GM13977 (cell line): ENCODE results near the gene PPP3CA.

Experiments used
- DNase-seq: peaks from one replicate; pipeline ENCODE4 v3.0.0; 2012; ENCODE audit warnings: low spot score
- CTCF ChIP-seq: IDR thresholded peaks from 2 replicates; pipeline ENCODE4 v1.5.1; 2012; ENCODE audit warnings: mild to moderate bottlenecking, control low read depth; ENCODE audit not compliant: insufficient read depth; ENCODE audit errors: extremely low read depth, missing control alignments
- in situ Hi-C: fragments of 300-500 bp; cut with MboI; formaldehyde crosslinking; loops from one replicate; pipeline ENCODE4 v1.12.0; 2022; ENCODE audit warnings: low sequenced_read_pairs, low pct_unique_long_range_greater_than_20kb, mixed read lengths, inconsistent platforms; ENCODE audit not compliant: unreplicated experiment

The PPP3CA gene

GRCh38 chr4:101277671-101278070 is 69.7 kb downstream of the PPP3CA start:
- DNase-seq: no peak
- in situ Hi-C loops: no loop called here
- no peak for TF ChIP-seq CTCF

GRCh38 chr4:101276661-101277060 is 70.7 kb downstream of the PPP3CA start:
- TF ChIP-seq CTCF: no peak
- in situ Hi-C loops: no loop called here
- no peak for DNase-seq

- DNase-seq: no peak
- in situ Hi-C loops: no loop called here
- TF ChIP-seq CTCF: no peak
Observed at GRCh38 chr4:101274888-101275752, 72.2 kb downstream of the PPP3CA start.

GRCh38 chr4:101271516-101271915 is 75.8 kb downstream of the PPP3CA start:
- in situ Hi-C loops: no loop called here
- no peak for TF ChIP-seq CTCF
- no peak for DNase-seq

- DNase-seq: no peak
- in situ Hi-C loops: no loop called here
- no peak for TF ChIP-seq CTCF
Observed at GRCh38 chr4:101269682-101270081, 77.6 kb downstream of the PPP3CA start.

- in situ Hi-C loops: no loop called here
- no peak for TF ChIP-seq CTCF
- no peak for DNase-seq
Observed at GRCh38 chr4:101265816-101266172, 81.5 kb downstream of the PPP3CA start.
